22Rv1 (cell line): Measurements from ENCODE around the gene AFTPH.

Experiments used
- H3K27ac ChIP-seq: fragments of 450-650 bp; 2 replicates; pipeline ENCODE4 v1.5.1; 2017
- CTCF ChIP-seq: fragments of 450-650 bp; IDR thresholded peaks from 2 replicates; pipeline ENCODE4 v1.5.1; 2017; ENCODE audit warnings: mild to moderate bottlenecking
- ZFX ChIP-seq: fragments of 450-650 bp; IDR thresholded peaks from 2 replicates; pipeline ENCODE4 v1.6.1; 2017; ENCODE audit warnings: antibody characterized with exemption, borderline replicate concordance

The AFTPH gene

GRCh38 chr2:64594226-64594989, 70.3 kb downstream of the AFTPH start:
- no peak overlapping the region for H3K27ac ChIP-seq
- TF ChIP-seq CTCF (no peak), ZFX (no peak)

DNA sequence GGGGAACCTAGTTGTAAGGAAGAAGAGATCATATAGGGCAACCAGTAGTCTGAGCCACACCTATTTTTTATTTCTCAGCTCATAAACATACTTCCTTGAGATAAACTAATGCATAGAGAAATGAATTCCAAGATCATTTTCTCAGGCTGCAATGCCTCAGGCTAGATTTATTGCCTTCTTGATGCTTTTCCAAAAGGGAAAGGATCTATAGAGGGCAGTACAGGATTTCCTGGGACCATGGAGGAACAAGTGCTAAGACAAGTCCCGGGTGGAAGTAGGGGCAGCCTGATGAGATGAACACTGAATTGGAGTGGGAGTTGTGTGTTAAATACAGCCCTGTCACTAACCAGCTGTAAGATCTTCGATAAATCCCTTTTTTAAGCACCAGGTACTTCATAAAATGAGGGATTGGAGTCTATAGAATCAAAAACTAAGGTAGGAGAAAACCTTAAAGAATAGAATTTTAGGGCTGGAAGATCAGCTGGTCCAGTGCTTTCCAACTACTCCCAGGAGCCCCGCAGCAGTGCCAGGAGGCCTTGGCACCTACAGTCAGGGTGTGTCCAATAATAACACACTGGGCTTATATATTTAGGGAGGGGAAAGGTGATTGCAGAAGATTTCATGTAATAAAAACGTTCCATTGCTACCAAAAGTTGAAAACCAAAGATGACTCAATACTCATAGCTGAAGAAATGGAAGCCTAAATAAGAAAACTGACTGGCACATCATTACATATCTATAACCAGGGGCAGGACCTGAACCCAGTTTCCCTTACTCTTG, 71.5 kb downstream of the AFTPH start:
- no peak overlapping the region for H3K27ac ChIP-seq
- TF ChIP-seq CTCF: peak; percentile 50
- no peak for TF ChIP-seq ZFX

- no peak overlapping the region for H3K27ac ChIP-seq
- TF ChIP-seq ZFX (no peak), CTCF (no peak)
These were observed 74.1 kb downstream of the AFTPH start for GRCh38 chr2:64598226-64598625.

DNA sequence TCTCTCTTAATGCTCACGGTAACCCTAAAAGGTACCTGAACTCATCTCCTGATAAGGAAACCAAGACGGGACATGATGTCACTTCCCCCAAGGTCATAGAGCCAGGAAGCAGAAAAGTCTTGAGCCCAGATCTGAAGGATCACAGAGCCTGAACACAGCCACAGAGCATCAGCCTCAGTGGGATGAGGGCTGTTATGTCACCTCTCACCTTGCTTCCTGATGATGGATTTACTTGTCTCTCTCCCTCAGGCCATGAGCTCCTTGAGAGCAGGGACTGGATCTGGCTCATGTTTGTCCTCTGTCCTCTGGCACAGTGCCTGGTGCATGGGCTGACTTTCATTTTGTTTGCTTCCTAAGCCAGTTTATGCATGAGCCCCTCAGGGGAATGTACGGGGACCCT, 75.3 kb downstream of the AFTPH start:
- no peak for TF ChIP-seq ZFX
- no peak for TF ChIP-seq CTCF

DNA sequence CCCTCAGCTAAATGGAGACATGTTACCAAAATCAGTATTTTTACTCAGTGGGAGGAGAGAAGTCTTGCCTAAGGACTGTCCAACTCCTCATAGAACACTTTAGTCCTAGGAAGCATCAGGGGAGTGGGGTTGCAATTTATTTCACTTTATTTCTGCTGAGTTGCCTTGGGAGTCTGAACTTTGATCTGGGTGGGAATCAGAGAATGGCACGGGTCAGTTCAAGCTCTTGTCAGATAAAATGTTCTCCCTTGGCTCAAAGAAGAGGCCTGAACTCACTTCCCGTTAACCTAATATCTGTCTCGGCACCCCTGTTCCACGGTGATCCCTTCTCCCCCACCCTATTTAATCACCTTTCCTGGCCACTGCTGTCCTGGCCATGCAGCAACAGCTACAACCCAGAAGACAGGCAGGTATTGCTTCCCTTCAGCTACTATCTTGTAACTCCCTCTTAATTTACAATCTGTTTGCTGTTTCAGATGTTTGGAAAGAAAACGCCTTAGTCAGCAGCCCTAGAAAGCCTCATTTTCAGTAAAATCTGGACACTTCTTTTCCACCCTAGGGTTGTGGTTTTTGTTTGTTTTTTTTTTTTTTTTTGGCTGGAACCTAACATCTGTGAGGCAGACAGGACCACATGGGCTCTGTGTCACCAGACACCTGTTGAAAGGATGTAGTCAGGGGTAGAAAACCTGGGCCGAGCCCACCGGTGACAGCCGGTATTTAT, 77.1 kb downstream of the AFTPH start:
- TF ChIP-seq ZFX: no peak
- no peak for TF ChIP-seq CTCF
- H3K27ac ChIP-seq: no peak overlapping the region

More for the DNA sequence above, 75.3 kb downstream of the AFTPH start:
- H3K27ac ChIP-seq: no peak overlapping the region

DNA sequence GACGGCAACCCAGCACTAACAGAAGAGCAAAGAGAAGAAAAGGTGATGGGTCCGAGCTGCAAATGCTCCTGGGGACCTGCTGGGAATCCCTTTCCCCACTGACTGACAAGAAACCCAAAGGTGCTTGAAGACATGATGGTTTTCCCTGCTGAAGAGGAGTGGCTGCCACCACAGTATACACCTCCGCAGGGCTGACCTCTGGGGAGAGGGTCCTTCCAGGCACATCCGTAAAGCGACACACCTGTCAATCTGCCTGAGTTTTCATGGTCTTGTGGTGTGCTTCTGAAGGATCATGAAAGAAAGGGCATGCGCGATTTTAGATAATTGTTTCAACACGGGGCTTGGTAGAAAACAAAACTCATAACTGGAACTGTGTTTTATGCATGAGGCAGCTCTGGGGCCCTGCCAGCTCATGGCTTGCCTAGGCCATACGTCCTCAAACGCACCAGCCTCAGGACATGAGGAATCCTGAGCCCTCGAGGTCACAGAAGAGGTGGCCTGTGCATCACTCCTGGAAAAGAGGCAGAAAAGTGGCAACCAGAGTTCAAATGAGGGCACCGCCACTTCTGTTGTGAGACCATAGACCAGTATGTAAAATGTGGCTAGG, 77.8 kb downstream of the AFTPH start:
- TF ChIP-seq CTCF (no peak), ZFX (no peak)
- no peak overlapping the region for H3K27ac ChIP-seq
